GM23338 (cell line): Measurements from ENCODE around the gene HADHA. TPM values are rescaled to one million over a fixed set of nuclear protein-coding genes. Genes with fewer than 3 reads are reported as not detected.

ENCODE experiments used
- ATAC-seq: fragments of 200-7000 bp; cut with Tn5 transposase; 3 replicates; pipeline ENCODE4 v1.9.1; 2020
- DNase-seq: peaks from one replicate; pipeline ENCODE4 v3.0.0-alpha.2; 2015; ENCODE audit warnings: low spot score
- H2AFZ ChIP-seq: fragments of 200-600 bp; sonication (generic); 2 replicates; pipeline ENCODE4 v1.8.0; 2016; ENCODE audit warnings: antibody characterized with exemption, mild to moderate bottlenecking, moderate library complexity
- H3F3A ChIP-seq: fragments of 200-600 bp; sonication (generic); replicated peaks from 2 replicates; pipeline ENCODE4 v1.8.0; 2017; ENCODE audit warnings: antibody characterized with exemption, mixed run types, low read depth
- H3K27ac ChIP-seq: fragments of 200-600 bp; sonication (generic); 2 replicates; pipeline ENCODE4 v1.6.1; 2016; ENCODE audit warnings: low read depth
- H3K27me3 ChIP-seq: fragments of 200-600 bp; sonication (generic); 2 replicates; pipeline ENCODE4 v1.8.0; 2016; ENCODE audit warnings: mild to moderate bottlenecking, mixed run types, moderate library complexity; ENCODE audit not compliant: insufficient read depth
- H3K36me3 ChIP-seq: fragments of 200-600 bp; sonication (generic); 2 replicates; pipeline ENCODE4 v1.8.0; 2016; ENCODE audit warnings: mild to moderate bottlenecking; ENCODE audit not compliant: insufficient read depth
- H3K4me1 ChIP-seq: fragments of 200-600 bp; sonication (generic); 2 replicates; pipeline ENCODE4 v1.8.0; 2016; ENCODE audit warnings: mild to moderate bottlenecking, moderate library complexity; ENCODE audit not compliant: insufficient read depth
- H3K4me2 ChIP-seq: fragments of 200-600 bp; sonication (generic); 2 replicates; pipeline ENCODE4 v1.7.1; 2017; ENCODE audit warnings: mixed run types
- H3K4me3 ChIP-seq: fragments of 200-600 bp; sonication (generic); 2 replicates; pipeline ENCODE4 v1.6.1; 2016; ENCODE audit warnings: mixed run types
- H3K79me2 ChIP-seq: fragments of 200-600 bp; sonication (generic); replicated peaks from 2 replicates; pipeline ENCODE4 v1.8.0; 2017; ENCODE audit warnings: mild to moderate bottlenecking; ENCODE audit not compliant: insufficient read depth
- H3K9me2 ChIP-seq: fragments of 200-600 bp; sonication (generic); 2 replicates; pipeline ENCODE4 v1.8.0; 2017; ENCODE audit not compliant: insufficient read depth
- H4K20me1 ChIP-seq: fragments of 200-600 bp; sonication (generic); replicated peaks from 2 replicates; pipeline ENCODE4 v1.8.0; 2017; ENCODE audit warnings: mild to moderate bottlenecking; ENCODE audit not compliant: insufficient read depth
- H3K27ac Mint-ChIP-seq: 2 replicates; pipeline ENCODE4 v1.8.0; 2020; ENCODE audit warnings: inconsistent platforms, mild to moderate bottlenecking, moderate library complexity, mixed read lengths
- H3K27me3 Mint-ChIP-seq: 3 replicates; pipeline ENCODE4 v1.8.0; 2022; ENCODE audit warnings: low read depth, mild to moderate bottlenecking, moderate library complexity, mixed read lengths, inconsistent platforms; ENCODE audit not compliant: insufficient read depth, poor library complexity
- H3K36me3 Mint-ChIP-seq: 3 replicates; pipeline ENCODE4 v1.8.0; 2021; ENCODE audit warnings: low read depth, mild to moderate bottlenecking, inconsistent platforms, moderate library complexity, mixed read lengths
- H3K4me1 Mint-ChIP-seq: 3 replicates; pipeline ENCODE4 v1.8.0; 2020; ENCODE audit warnings: mild to moderate bottlenecking, inconsistent platforms, mixed read lengths
- H3K4me3 Mint-ChIP-seq: 3 replicates; pipeline ENCODE4 v1.8.0; 2021; ENCODE audit warnings: moderate library complexity, mild to moderate bottlenecking, inconsistent platforms, mixed read lengths
- H3K9me3 Mint-ChIP-seq: 3 replicates; pipeline ENCODE4 v1.8.0; 2020; ENCODE audit warnings: moderate library complexity, mild to moderate bottlenecking, inconsistent platforms, mixed read lengths
- CREB1 ChIP-seq: fragments of 250-450 bp; sonication (Bioruptor Pico); IDR thresholded peaks from 2 replicates; pipeline ENCODE4 v1.5.0; 2020; ENCODE audit warnings: low read depth, mild to moderate bottlenecking, moderate library complexity
- EZH2phosphoT487 ChIP-seq: fragments of 200-600 bp; sonication (generic); IDR thresholded peaks from one replicate; pipeline ENCODE4 v1.8.1; 2018; ENCODE audit warnings: antibody characterized with exemption; ENCODE audit not compliant: unreplicated experiment
- POLR2AphosphoS5 ChIP-seq: IDR thresholded peaks from 2 replicates; pipeline ENCODE4 v1.6.1; 2016; ENCODE audit warnings: antibody characterized with exemption, low read depth
- ZNF114 ChIP-seq: fragments of 250-450 bp; sonication (Bioruptor Pico); IDR thresholded peaks from 2 replicates; pipeline ENCODE4 v1.5.0; 2020; ENCODE audit warnings: mild to moderate bottlenecking, moderate library complexity
- polyA plus RNA-seq: library from polyadenylated mRNA; unstranded; fragments of >200 nt; fragmentation: Nextera tagmentation; extraction: Ambion mirVana; gene quantifications from 2 replicates; pipeline ENCODE4 v1.2.1, GENCODE V29; 2016
- total RNA-seq: library from RNA; depleted of rRNA; stranded (reverse); fragments of >200 nt; shearing (Covaris generic); gene quantifications from 2 replicates; pipeline ENCODE4 v1.2.3, GENCODE V29; 2014
- TF ChIP-seq, protein P1 (sequence below): IDR thresholded peaks from 2 replicates; pipeline ENCODE4 v1.6.1; 2016; ENCODE audit warnings: antibody characterized with exemption
- TF ChIP-seq, protein P2 (sequence below): IDR thresholded peaks from one replicate; pipeline ENCODE4 v1.6.1; 2018; ENCODE audit warnings: antibody characterized with exemption; ENCODE audit not compliant: unreplicated experiment
- TF ChIP-seq, protein P3 (sequence below), 2 experiments: fragments of 200-600 bp in 1 of 2; sonication (generic) in 1 of 2; conservative IDR thresholded peaks; 2 replicates each; pipeline versions ENCODE4 v1.5.1 to v1.6.1; 2016 to 2017; ENCODE audit warnings: antibody characterized with exemption in 2 of 2, low read depth in 2 of 2, mild to moderate bottlenecking in 2 of 2, moderate library complexity in 1 of 2

The HADHA gene
- total and polyA plus RNA-seq, 2 experiments from 2014 or later = 63.9 to 92.3 TPM

DNA sequence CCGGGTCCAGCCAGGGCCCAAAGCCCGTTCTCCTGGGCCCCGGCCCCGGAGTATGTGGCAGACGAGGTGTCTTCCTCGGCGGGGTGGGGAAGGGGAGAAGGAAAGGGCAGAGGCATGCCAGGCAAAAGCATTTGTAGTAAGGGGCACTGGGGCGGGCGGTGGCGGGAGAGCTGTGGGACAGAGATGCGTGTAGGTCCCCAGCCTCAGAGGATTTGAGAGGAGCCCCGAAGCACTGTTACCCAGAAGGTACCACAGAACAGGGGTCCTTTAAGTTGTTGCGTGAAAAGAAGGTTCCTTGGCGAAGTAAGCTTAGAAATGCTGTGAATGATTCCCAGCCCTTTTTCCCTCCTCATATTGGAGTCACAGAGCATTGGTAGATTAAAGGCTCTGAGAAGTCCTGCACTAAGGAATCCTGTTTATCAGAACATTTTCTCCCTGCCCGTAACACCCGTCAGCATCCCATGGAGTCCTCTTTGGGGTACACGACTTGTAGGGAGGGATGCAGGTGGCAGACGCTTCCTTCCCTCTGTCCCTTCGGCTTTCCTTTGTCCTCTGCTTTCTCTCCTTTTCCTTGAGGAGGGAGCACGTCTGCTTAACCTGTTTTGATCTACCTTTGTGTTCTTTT lies 59.0 kb downstream of the HADHA start (continued):
- TF ChIP-seq POLR2AphosphoS5 (no peak), CREB1 (CRISPR knock-in tag) (no peak), ZNF114 (no peak), EZH2phosphoT487 (no peak)
- TF ChIP-seq, protein P1, sequence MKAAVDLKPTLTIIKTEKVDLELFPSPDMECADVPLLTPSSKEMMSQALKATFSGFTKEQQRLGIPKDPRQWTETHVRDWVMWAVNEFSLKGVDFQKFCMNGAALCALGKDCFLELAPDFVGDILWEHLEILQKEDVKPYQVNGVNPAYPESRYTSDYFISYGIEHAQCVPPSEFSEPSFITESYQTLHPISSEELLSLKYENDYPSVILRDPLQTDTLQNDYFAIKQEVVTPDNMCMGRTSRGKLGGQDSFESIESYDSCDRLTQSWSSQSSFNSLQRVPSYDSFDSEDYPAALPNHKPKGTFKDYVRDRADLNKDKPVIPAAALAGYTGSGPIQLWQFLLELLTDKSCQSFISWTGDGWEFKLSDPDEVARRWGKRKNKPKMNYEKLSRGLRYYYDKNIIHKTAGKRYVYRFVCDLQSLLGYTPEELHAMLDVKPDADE = no peak
- TF ChIP-seq, protein P2, sequence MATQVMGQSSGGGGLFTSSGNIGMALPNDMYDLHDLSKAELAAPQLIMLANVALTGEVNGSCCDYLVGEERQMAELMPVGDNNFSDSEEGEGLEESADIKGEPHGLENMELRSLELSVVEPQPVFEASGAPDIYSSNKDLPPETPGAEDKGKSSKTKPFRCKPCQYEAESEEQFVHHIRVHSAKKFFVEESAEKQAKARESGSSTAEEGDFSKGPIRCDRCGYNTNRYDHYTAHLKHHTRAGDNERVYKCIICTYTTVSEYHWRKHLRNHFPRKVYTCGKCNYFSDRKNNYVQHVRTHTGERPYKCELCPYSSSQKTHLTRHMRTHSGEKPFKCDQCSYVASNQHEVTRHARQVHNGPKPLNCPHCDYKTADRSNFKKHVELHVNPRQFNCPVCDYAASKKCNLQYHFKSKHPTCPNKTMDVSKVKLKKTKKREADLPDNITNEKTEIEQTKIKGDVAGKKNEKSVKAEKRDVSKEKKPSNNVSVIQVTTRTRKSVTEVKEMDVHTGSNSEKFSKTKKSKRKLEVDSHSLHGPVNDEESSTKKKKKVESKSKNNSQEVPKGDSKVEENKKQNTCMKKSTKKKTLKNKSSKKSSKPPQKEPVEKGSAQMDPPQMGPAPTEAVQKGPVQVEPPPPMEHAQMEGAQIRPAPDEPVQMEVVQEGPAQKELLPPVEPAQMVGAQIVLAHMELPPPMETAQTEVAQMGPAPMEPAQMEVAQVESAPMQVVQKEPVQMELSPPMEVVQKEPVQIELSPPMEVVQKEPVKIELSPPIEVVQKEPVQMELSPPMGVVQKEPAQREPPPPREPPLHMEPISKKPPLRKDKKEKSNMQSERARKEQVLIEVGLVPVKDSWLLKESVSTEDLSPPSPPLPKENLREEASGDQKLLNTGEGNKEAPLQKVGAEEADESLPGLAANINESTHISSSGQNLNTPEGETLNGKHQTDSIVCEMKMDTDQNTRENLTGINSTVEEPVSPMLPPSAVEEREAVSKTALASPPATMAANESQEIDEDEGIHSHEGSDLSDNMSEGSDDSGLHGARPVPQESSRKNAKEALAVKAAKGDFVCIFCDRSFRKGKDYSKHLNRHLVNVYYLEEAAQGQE = no peak
- TF ChIP-seq, protein P3, sequence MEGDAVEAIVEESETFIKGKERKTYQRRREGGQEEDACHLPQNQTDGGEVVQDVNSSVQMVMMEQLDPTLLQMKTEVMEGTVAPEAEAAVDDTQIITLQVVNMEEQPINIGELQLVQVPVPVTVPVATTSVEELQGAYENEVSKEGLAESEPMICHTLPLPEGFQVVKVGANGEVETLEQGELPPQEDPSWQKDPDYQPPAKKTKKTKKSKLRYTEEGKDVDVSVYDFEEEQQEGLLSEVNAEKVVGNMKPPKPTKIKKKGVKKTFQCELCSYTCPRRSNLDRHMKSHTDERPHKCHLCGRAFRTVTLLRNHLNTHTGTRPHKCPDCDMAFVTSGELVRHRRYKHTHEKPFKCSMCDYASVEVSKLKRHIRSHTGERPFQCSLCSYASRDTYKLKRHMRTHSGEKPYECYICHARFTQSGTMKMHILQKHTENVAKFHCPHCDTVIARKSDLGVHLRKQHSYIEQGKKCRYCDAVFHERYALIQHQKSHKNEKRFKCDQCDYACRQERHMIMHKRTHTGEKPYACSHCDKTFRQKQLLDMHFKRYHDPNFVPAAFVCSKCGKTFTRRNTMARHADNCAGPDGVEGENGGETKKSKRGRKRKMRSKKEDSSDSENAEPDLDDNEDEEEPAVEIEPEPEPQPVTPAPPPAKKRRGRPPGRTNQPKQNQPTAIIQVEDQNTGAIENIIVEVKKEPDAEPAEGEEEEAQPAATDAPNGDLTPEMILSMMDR (conservative IDR thresholded peaks at IDR 0.05; ENCODE audit: low read depth in 2 of 2) = no peak

DNA sequence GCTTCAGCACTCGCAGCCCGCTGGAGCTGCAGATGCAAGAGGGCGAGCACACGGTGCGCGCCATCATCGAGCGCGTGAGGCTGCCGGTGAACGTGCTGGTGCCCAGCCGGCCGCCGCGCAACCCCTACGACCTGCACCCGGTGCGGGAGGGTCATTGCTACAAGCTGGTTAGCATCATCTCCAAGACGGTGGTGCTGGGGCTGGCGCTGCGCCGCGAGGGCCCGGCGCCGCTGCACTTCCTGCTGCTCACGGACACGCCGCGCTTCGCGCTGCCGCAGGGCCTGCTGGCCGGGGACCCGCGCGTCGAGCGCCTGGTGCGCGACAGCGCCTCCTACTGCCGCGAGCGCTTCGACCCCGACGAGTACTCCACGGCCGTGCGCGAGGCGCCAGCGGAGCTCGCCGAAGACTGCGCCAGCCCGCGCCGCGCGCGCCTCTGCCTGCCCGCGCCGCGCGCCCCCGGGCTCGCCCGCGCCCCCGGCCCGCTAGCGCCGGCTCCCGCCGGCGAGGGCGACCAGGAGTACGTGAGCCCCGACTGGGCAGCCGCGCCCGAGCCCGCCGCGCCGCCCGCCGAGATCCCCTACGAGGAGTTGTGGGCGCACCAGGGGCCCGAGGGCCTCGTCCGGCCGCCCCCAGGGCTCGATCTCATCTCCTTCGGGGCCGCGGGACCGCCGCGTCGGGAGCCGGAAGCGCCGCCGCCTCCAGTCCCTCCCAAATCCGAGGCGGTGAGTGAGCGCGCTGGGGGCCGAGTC lies 59.7 kb downstream of the HADHA start:
- peak overlapping the region; percentile 89 for H3K4me2 ChIP-seq
- H2AFZ ChIP-seq = peak overlapping the region; percentile 84
- no peaks in the 10 kb centered on the region for H3K36me3 ChIP-seq
- H3K27ac ChIP-seq = no peak overlapping the region
- ATAC-seq = peak; percentile 74
- no peaks in the 10 kb centered on the region for H3K9me2 ChIP-seq
- H3K4me1 ChIP-seq = peaks cover 7% of the 10 kb centered on the region
- peaks cover 17% of the 10 kb centered on the region for H3K27me3 ChIP-seq
- H3K9me3 Mint-ChIP-seq = no peaks in the 10 kb centered on the region
- H3K36me3 Mint-ChIP-seq = peaks cover 20% of the 10 kb centered on the region
- peak overlapping the region; percentile 69 for H3K4me3 ChIP-seq
- H3K27me3 Mint-ChIP-seq = peaks cover 12% of the 10 kb centered on the region
- H3F3A ChIP-seq = peaks cover 5% of the 10 kb centered on the region; the same call in 1 of the 2 replicates
- peaks cover 22% of the 10 kb centered on the region for H3K4me1 Mint-ChIP-seq
- H3K4me3 Mint-ChIP-seq = peak overlapping the region; percentile 74; the same call in 2 of the 3 replicates
- no peak overlapping the region for H3K27ac Mint-ChIP-seq
- peaks cover 10% of the 10 kb centered on the region for H4K20me1 ChIP-seq
- H3K79me2 ChIP-seq = no peaks in the 10 kb centered on the region
- DNase-seq = peak; percentile 84
- TF ChIP-seq, protein P1 = peak; percentile 41; the same call in 1 of the 2 replicates
- TF ChIP-seq EZH2phosphoT487 (no peak), CREB1 (CRISPR knock-in tag) (peak; percentile 49)
- TF ChIP-seq, protein P3 (conservative IDR thresholded peaks at IDR 0.05; ENCODE audit: low read depth in 2 of 2) = peak in 1 of 2 experiments; percentile 65; a peak in 3 of 4 replicates
- TF ChIP-seq, protein P2 = no peak
